Fibroblast of the aortic adventitia (primary cell): ENCODE data around the gene PIGT. TPM values are rescaled to one million over a fixed set of nuclear protein-coding genes. Genes with fewer than 3 reads are reported as not detected.
A peak's percentile ranks its signal among the peaks of the same experiment; 100 is the strongest.
"Not testable (repeated sequence)": the region's sequence is repeated elsewhere in the genome, so short reads cannot be mapped to it uniquely, and the experiment has no call there.

ENCODE experiments used
- DNase-seq: peaks from one replicate; pipeline ENCODE4 v3.0.0-alpha.2; 2010; ENCODE audit warnings: low read depth
- H3K4me3 ChIP-seq: 2 replicates; pipeline ENCODE4 v1.5.1; 2011; ENCODE audit warnings: low read depth, mild to moderate bottlenecking, control low read depth, low read length, moderate library complexity
- small RNA-seq: library from RNA; depleted of rRNA; stranded (forward); fragments of <200 nt; gene quantifications from one replicate; pipeline ENCODE3, GENCODE V24; 2012
- total RNA-seq: library from RNA; depleted of rRNA; stranded (reverse); fragments of >200 nt; gene quantifications from 2 replicates; pipeline ENCODE4 v1.2.3, GENCODE V29; 2012; ENCODE audit warnings: low replicate concordance
- TF ChIP-seq, protein P1 (sequence below): IDR thresholded peaks from 2 replicates; pipeline ENCODE4 v1.5.1; 2011; ENCODE audit warnings: mild to moderate bottlenecking, low read length, control low read depth, inconsistent platforms; ENCODE audit not compliant: insufficient read depth

Gene PIGT
- total RNA-seq, 1 donor, result 67.4 TPM

- no peak for DNase-seq
- TF ChIP-seq, protein P1, sequence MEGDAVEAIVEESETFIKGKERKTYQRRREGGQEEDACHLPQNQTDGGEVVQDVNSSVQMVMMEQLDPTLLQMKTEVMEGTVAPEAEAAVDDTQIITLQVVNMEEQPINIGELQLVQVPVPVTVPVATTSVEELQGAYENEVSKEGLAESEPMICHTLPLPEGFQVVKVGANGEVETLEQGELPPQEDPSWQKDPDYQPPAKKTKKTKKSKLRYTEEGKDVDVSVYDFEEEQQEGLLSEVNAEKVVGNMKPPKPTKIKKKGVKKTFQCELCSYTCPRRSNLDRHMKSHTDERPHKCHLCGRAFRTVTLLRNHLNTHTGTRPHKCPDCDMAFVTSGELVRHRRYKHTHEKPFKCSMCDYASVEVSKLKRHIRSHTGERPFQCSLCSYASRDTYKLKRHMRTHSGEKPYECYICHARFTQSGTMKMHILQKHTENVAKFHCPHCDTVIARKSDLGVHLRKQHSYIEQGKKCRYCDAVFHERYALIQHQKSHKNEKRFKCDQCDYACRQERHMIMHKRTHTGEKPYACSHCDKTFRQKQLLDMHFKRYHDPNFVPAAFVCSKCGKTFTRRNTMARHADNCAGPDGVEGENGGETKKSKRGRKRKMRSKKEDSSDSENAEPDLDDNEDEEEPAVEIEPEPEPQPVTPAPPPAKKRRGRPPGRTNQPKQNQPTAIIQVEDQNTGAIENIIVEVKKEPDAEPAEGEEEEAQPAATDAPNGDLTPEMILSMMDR, result no peak
- H3K4me3 ChIP-seq, result no peak overlapping the region
These were observed 51.9 kb downstream of the PIGT start for GRCh38 chr20:45467861-45468260.

GRCh38 chr20:45469336-45470261 lies 53.7 kb downstream of the PIGT start, which contains the start of gene WFDC2:
Gene WFDC2, plus strand, starts transcription at chr20:45469753. Its CDS starts 29 bp downstream, at chr20:45469782.
- TF ChIP-seq, protein P1, result no peak
- H3K4me3 ChIP-seq, result peak within 1 kb of the TSS; percentile 50
- DNase-seq, result no peak

DNA sequence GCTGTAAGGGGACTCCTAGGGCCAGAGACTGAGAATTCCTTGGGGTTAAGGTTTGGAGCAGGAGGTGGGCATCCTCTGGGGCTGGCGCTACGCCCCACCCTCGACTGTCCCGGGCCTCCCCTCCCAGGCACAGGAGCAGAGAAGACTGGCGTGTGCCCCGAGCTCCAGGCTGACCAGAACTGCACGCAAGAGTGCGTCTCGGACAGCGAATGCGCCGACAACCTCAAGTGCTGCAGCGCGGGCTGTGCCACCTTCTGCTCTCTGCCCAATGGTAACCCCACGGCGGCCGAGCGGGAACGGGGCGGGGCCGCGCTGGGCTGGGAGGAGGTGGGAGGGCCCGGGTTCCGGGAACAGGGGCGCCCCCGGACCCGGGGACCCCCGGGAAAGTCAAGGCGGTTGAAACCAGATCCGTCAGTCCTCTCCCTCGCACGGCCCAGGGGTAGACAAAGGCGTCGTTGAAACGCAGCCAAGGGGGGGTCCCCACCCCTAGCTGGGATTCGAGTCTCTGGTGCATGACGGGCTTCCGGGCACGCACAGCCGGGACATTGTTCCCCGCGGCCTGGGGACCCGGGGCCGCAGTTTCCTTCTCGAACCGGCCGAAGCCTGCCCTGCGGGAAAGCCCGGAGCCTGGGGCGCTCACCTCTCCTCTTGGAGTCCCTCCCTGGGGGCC lies 54.5 kb downstream of the PIGT start:
- TF ChIP-seq, protein P1, result no peak
- H3K4me3 ChIP-seq, result peak overlapping the region; percentile 50
- DNase-seq, result peak; percentile 7

DNA sequence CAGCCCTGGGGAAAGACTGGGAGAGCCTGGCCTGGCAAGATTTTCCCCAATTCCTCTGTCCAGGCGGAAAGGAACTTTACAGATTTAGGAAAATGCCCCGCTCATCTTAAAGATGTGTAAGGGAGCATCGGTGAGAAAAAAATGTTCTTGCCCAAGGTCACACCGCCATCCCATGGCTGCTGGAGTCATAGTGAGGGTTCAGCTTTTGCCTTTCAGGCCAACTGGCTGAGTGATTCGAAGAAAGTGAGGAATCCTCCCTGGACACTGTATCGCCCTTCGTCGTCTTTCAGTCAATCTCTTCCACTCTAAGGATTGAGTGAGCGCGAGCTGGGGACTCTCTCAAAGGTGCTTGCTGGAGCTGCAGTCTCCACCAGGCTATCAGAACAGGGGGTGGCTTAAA lies 55.0 kb downstream of the PIGT start:
- H3K4me3 ChIP-seq, result peak overlapping the region; percentile 50
- peak; percentile 10 for DNase-seq
- TF ChIP-seq, protein P1, result peak; percentile 10

GRCh38 chr20:45472286-45472685 lies 56.3 kb downstream of the PIGT start:
- H3K4me3 ChIP-seq, DNase-seq: not testable (repeated sequence)

Small RNA genes lying within 50 kb of the gene (small RNA-seq; reads per million reads assigned to genes)
- gene MIR6812, result not detected

Other genes with a start within 250 kb of the PIGT start
- gene PI3, start 241.2 kb upstream of the PIGT start, total RNA-seq, result not detected in 2 replicates
- not detected in 2 replicates for gene SEMG1, start 209.1 kb upstream of the PIGT start, total RNA-seq
- not detected in 2 replicates for gene SEMG2, start 194.8 kb upstream of the PIGT start, total RNA-seq
- 0.63 and 12.9 TPM in 2 replicates for gene SLPI, start 161.6 kb upstream of the PIGT start, total RNA-seq
- not detected in 2 replicates for gene RBPJL, start 109.3 kb upstream of the PIGT start, total RNA-seq
- not detected in 2 replicates for gene MATN4, start 107.8 kb upstream of the PIGT start, total RNA-seq
- gene SDC4, start 67.7 kb upstream of the PIGT start, total RNA-seq, result 91.1 and 150 TPM in 2 replicates
- 27.9 and 29.4 TPM in 2 replicates for gene SYS1, start 53.0 kb upstream of the PIGT start, total RNA-seq
- 0.09 TPM in 1 of 2 replicates, not detected in the other for gene TP53TG5, start 37.8 kb upstream of the PIGT start, total RNA-seq
- gene DBNDD2, start 7.9 kb upstream of the PIGT start, total RNA-seq, result 1.3 and 4.6 TPM in 2 replicates
- not detected in 2 replicates for gene WFDC2, start 53.6 kb downstream of the PIGT start, total RNA-seq
- gene SPINT3, start 99.5 kb downstream of the PIGT start, total RNA-seq, result not detected in 2 replicates
- gene WFDC6, start 123.3 kb downstream of the PIGT start, total RNA-seq, result not detected in 2 replicates
- not detected in 2 replicates for gene EPPIN, start 131.3 kb downstream of the PIGT start, total RNA-seq
- not detected in 2 replicates for gene WFDC8, start 163.1 kb downstream of the PIGT start, total RNA-seq
- not detected in 2 replicates for gene WFDC10A, start 213.6 kb downstream of the PIGT start, total RNA-seq
- gene WFDC9, start 215.1 kb downstream of the PIGT start, total RNA-seq, result not detected in 2 replicates